ENCODE measurements around the gene PRAMEF20.
"Not testable (repeated sequence)": the region's sequence is repeated elsewhere in the genome, so short reads cannot be mapped to it uniquely, and the experiment has no call there.

GRCh38 chr1:13362364-13362763 is 47.9 kb upstream of the PRAMEF20 start:
- TF ChIP-seq CTCF (IDR thresholded peaks at IDR 0.05 in 8 of 11, conservative IDR thresholded peaks at IDR 0.05 in 3 of 11); POLR2A (IDR thresholded peaks at IDR 0.05): not testable (repeated sequence)

Data from spleen (tissue), 7 donors.